ENCODE results near the gene STUB1. TPM values are rescaled to one million over a fixed set of nuclear protein-coding genes. Genes with fewer than 3 reads are reported as not detected.

Gene STUB1
- total RNA-seq, 4 donors from 2014 or later: 116 to 143 (median 125) TPM

- WGBS: 97% methylated on average over 10 of the region's 40 CpGs
- Histone ChIP-seq H3K4me3 (no peak overlapping the region), H3K27ac (no peak overlapping the region), H3K4me1 (peaks cover 44% of the 10 kb centered on the region), H3K36me3 (peaks cover 51% of the 10 kb centered on the region), H3K27me3 (no peaks in the 10 kb centered on the region), H3K9me3 (no peaks in the 10 kb centered on the region)
- no peak for DNase-seq (ENCODE audit: low spot score in 2 of 2)
- TF ChIP-seq, protein P1, sequence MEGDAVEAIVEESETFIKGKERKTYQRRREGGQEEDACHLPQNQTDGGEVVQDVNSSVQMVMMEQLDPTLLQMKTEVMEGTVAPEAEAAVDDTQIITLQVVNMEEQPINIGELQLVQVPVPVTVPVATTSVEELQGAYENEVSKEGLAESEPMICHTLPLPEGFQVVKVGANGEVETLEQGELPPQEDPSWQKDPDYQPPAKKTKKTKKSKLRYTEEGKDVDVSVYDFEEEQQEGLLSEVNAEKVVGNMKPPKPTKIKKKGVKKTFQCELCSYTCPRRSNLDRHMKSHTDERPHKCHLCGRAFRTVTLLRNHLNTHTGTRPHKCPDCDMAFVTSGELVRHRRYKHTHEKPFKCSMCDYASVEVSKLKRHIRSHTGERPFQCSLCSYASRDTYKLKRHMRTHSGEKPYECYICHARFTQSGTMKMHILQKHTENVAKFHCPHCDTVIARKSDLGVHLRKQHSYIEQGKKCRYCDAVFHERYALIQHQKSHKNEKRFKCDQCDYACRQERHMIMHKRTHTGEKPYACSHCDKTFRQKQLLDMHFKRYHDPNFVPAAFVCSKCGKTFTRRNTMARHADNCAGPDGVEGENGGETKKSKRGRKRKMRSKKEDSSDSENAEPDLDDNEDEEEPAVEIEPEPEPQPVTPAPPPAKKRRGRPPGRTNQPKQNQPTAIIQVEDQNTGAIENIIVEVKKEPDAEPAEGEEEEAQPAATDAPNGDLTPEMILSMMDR (IDR thresholded peaks at IDR 0.05): no peak
- TF ChIP-seq EP300 (IDR thresholded peaks at IDR 0.05) (no peak), POLR2AphosphoS5 (IDR thresholded peaks at IDR 0.05) (no peak)
These were observed 8.7 kb upstream of the STUB1 start for GRCh38 chr16:671353-672131.

DNA sequence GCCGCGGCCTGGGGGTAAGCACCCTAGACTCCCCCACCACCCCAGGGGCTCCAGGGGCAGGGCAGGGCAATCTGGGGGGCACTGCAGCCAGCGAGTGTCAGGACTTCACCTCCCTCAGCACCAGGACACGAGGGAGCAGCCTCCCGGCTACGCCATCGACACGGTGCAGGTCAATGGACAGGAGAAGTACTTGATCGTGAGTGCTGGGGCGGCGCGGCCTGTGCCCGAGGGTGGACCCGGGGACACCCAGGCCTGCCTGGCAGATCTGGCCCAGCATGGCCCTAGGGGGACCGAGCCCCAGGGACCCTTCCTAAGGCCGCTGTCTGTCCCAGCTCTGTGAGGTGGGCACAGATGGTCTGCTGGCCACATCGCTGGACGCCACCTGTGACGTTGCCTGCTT lies 7.8 kb upstream of the STUB1 start:
- Histone ChIP-seq H3K4me3 (no peak overlapping the region), H3K9me3 (no peaks in the 10 kb centered on the region), H3K27ac (no peak overlapping the region), H3K4me1 (peaks cover 44% of the 10 kb centered on the region), H3K36me3 (peaks cover 51% of the 10 kb centered on the region), H3K27me3 (peaks cover 2% of the 10 kb centered on the region)
- WGBS: 92% methylated on average over 11 of the region's 19 CpGs
- DNase-seq (ENCODE audit: low spot score in 2 of 2): no peak
- no peak for TF ChIP-seq POLR2AphosphoS5 (IDR thresholded peaks at IDR 0.05)

DNA sequence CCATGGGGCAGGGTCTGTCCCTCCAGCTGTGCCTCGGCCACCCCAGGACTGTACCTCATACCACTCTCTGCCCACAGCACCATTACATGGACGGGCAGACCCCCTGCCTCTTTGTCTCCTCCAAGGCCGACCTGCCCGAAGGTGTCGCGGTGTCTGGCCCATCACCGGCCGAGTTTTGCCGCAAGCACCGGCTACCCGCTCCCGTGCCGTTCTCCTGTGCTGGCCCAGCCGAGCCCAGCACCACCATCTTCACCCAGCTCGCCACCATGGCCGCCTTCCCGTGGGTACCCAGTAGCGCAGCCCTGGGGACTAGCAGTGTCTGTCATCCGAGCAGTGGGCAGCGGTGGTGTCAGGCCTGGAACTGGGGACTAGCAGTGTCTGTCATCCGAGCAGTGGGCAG lies 7.4 kb upstream of the STUB1 start:
- H3K4me1 ChIP-seq: peaks cover 44% of the 10 kb centered on the region
- no peak overlapping the region for H3K27ac ChIP-seq
- 96% methylated on average over 20 of the region's 21 CpGs for WGBS
- H3K4me3 ChIP-seq: no peak overlapping the region
- H3K36me3 ChIP-seq: peaks cover 51% of the 10 kb centered on the region
- no peak for TF ChIP-seq POLR2AphosphoS5 (IDR thresholded peaks at IDR 0.05)
- no peak for TF ChIP-seq POLR2A (IDR thresholded peaks at IDR 0.05)
- TF ChIP-seq, protein P1 (IDR thresholded peaks at IDR 0.05): no peak
- no peak for TF ChIP-seq EP300 (IDR thresholded peaks at IDR 0.05)
- DNase-seq (ENCODE audit: low spot score in 2 of 2): no peak
- peaks cover 4% of the 10 kb centered on the region for H3K27me3 ChIP-seq
- H3K9me3 ChIP-seq: no peaks in the 10 kb centered on the region

DNA sequence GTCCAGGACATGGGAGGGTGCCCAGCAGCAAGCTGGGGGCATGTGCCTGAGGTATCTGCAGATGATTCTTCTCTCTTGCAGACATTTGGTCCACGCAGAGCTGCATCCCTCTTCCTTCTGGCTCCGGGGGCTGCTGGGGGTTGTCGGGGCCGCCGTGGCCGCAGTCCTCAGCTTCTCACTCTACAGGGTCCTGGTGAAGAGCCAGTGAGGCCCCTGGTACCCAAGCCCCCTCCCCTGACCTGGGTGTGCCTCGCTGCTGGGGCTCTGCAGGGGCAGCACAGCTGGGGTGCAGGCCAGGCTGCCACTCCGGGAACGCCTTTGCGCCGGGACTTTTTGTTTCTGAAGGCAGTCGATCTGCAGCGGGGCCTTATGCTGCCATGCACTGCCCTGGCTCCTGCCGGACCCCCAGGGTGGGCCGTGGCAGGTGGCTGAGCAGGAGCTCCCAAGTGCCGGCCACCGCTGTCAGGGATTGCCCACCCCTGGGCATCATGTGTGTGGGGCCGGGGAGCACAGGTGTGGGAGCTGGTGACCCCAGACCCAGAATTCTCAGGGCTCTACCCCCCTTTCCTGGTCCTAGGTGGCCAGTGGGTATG lies 6.7 kb upstream of the STUB1 start:
- peaks cover 4% of the 10 kb centered on the region for H3K27me3 ChIP-seq
- H3K36me3 ChIP-seq: peaks cover 51% of the 10 kb centered on the region
- DNase-seq (ENCODE audit: low spot score in 2 of 2): no peak
- H3K4me1 ChIP-seq: peaks cover 50% of the 10 kb centered on the region
- WGBS: no CpG with 5 or more reads among the region's 18 CpGs
- no peaks in the 10 kb centered on the region for H3K9me3 ChIP-seq
- no peak for TF ChIP-seq POLR2AphosphoS5 (IDR thresholded peaks at IDR 0.05)
- no peak for TF ChIP-seq EP300 (IDR thresholded peaks at IDR 0.05)
- no peak for TF ChIP-seq POLR2A (IDR thresholded peaks at IDR 0.05)
- TF ChIP-seq, protein P1 (IDR thresholded peaks at IDR 0.05): no peak
- H3K27ac ChIP-seq: no peak overlapping the region
- H3K4me3 ChIP-seq: no peak overlapping the region

GRCh38 chr16:674214-674881 lies 5.9 kb upstream of the STUB1 start:
- peaks cover 46% of the 10 kb centered on the region for H3K36me3 ChIP-seq
- no peak for DNase-seq (ENCODE audit: low spot score in 2 of 2)

More at GRCh38 chr16:674214-674881, 5.9 kb upstream of the STUB1 start:
- H3K4me3 ChIP-seq: no peak overlapping the region
- TF ChIP-seq POLR2A (IDR thresholded peaks at IDR 0.05): no peak
- TF ChIP-seq POLR2AphosphoS5 (IDR thresholded peaks at IDR 0.05): no peak
- TF ChIP-seq, protein P1 (IDR thresholded peaks at IDR 0.05): no peak
- no peak for TF ChIP-seq EP300 (IDR thresholded peaks at IDR 0.05)
- peaks cover 50% of the 10 kb centered on the region for H3K4me1 ChIP-seq
- no peak overlapping the region for H3K27ac ChIP-seq
- peaks cover 4% of the 10 kb centered on the region for H3K27me3 ChIP-seq
- no peaks in the 10 kb centered on the region for H3K9me3 ChIP-seq
- 70% methylated on average over 6 of the region's 22 CpGs for WGBS
